Embryonic facial prominence (tissue), 1 donor: ENCODE measurements around the gene ZNF865.

Experiments
- DNase-seq: peaks from one replicate; pipeline ENCODE4 v3.0.0-alpha.2; 2016; ENCODE audit errors: extremely low spot score

The ZNF865 gene

GRCh38 chr19:55623561-55623960, 18.1 kb downstream of the ZNF865 start:
- DNase-seq, result no peak

GRCh38 chr19:55624109-55625003, 18.9 kb downstream of the ZNF865 start, which contains the start of gene ZNF784:
ZNF784 (minus strand) TSS chr19:55624566; CDS start chr19:55624561, 5 bp downstream.
- peak; percentile 91 for DNase-seq

GRCh38 chr19:55625004-55625326, 19.5 kb downstream of the ZNF865 start:
- DNase-seq, result no peak

- no peak for DNase-seq
These were observed 20.9 kb downstream of the ZNF865 start for GRCh38 chr19:55626350-55626749.

- DNase-seq, result peak; percentile 51
These were observed 27.0 kb downstream of the ZNF865 start for GRCh38 chr19:55632463-55632834.

- no peak for DNase-seq
These were observed 28.4 kb downstream of the ZNF865 start for GRCh38 chr19:55633861-55634260.

GRCh38 chr19:55635334-55635717, 29.9 kb downstream of the ZNF865 start:
- DNase-seq, result no peak

GRCh38 chr19:55635856-55636440, 30.5 kb downstream of the ZNF865 start:
- DNase-seq, result no peak

- DNase-seq, result no peak
These were observed 31.3 kb downstream of the ZNF865 start for GRCh38 chr19:55636723-55637122.

- DNase-seq, result no peak
These were observed 32.1 kb downstream of the ZNF865 start for GRCh38 chr19:55637534-55637933.

- no peak for DNase-seq
These were observed 33.5 kb downstream of the ZNF865 start for GRCh38 chr19:55638864-55639359.

- DNase-seq, result no peak
These were observed 34.7 kb downstream of the ZNF865 start for GRCh38 chr19:55640043-55640576.

GRCh38 chr19:55640577-55641425, 35.4 kb downstream of the ZNF865 start, which contains the start of gene ZNF580:
ZNF580 (plus strand) TSS chr19:55641002; CDS start chr19:55642509, 1,507 bp downstream.
- no peak for DNase-seq

- no peak for DNase-seq
These were observed 36.1 kb downstream of the ZNF865 start for GRCh38 chr19:55641426-55642152.

GRCh38 chr19:55642153-55643002, 36.9 kb downstream of the ZNF865 start:
- no peak for DNase-seq

GRCh38 chr19:55643003-55643886, 37.8 kb downstream of the ZNF865 start, which contains the start of gene ZNF581:
ZNF581 (plus strand) TSS chr19:55643649; CDS start chr19:55644572, 923 bp downstream.
- peak; percentile 51 for DNase-seq

- no peak for DNase-seq
These were observed 38.4 kb downstream of the ZNF865 start for GRCh38 chr19:55643887-55644176.

- no peak for DNase-seq
These were observed 38.9 kb downstream of the ZNF865 start for GRCh38 chr19:55644191-55644833.
